ENCODE results near the gene NLK. TPM values are rescaled to one million over a fixed set of nuclear protein-coding genes. Genes with fewer than 3 reads are reported as not detected.

Gene NLK
- total and polyA plus RNA-seq, 7 experiments from 2014 or later, result 1.0 to 19.2 (median 16.5) TPM

GRCh38 chr17:28059675-28060074 is 17.2 kb downstream of the NLK start:
- ChIA-PET POLR2A (interaction anchor here (1.0 to 1.5 kb wide), 2 partner anchors 12 to 16 kb away, joined by 3 to 4 read pairs; no protein-coding TSS in a partner anchor), CTCF (no interaction called here)
- Mint-ChIP-seq H3K4me1 (peaks cover 17 to 57% (median 47%) of the 10 kb centered on the region in 7 donors), H3K27ac (no peak overlapping the region), H3K27me3 (no peaks in the 10 kb centered on the region), H3K36me3 (peaks cover 0 to 14% (median 0%) of the 10 kb centered on the region in 5 donors), H3K4me3 (no peak overlapping the region), H3K9me3 (no peaks in the 10 kb centered on the region)
- H3K27ac ChIP-seq (ENCODE audit: low read depth, low read length), result no peak overlapping the region
- H3K36me3 ChIP-seq (ENCODE audit: control insufficient read depth in 2 of 3, insufficient read depth in 3 of 3, low read length in 3 of 3), result no peaks in the 10 kb centered on the region
- intact Hi-C loops (cut with micrococcal nuclease), result no loop called here
- no peak overlapping the region for H3K4me3 ChIP-seq (ENCODE audit: low read length)
- peaks cover 0 to 5% of the 10 kb centered on the region in 2 donors for H3K4me1 ChIP-seq (ENCODE audit: control insufficient read depth in 2 of 2, insufficient read depth in 2 of 2, low read length in 2 of 2)
- ATAC-seq (no peak), DNase-seq (no peak)
- no peaks in the 10 kb centered on the region for H3K27me3 ChIP-seq (ENCODE audit: control insufficient read depth in 2 of 2, insufficient read depth in 2 of 2, low read length in 2 of 2)
- H3K9me3 ChIP-seq (ENCODE audit: control insufficient read depth in 2 of 3, low read length in 3 of 3), result no peaks in the 10 kb centered on the region

DNA sequence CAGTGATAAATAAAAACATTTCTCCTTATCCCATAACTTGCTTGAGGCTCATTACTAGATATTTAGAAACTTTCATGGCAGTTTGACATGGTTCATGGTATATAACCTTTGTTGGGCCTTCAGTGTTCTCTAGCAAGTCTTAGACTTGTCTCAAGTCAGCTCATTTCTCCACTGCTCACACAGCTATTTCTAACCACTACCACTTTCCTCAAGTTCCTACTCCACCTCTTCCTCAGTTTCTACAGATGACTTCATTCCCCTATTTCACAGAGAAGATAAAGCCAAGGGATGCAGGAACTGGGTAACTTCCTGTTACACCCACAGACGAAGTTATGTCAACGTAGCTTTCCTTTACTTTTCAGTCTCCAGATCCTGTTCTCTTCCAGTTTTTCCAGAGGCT is 23.2 kb downstream of the NLK start:
- POLR2A ChIA-PET, result interaction anchor here (0.7 kb wide), 1 partner anchor 18 kb away, joined by 5 read pairs; no protein-coding TSS in a partner anchor
- no peak for DNase-seq
- Histone ChIP-seq H3K4me1 (ENCODE audit: control insufficient read depth in 2 of 2, insufficient read depth in 2 of 2, low read length in 2 of 2) (no peaks in the 10 kb centered on the region), H3K27ac (ENCODE audit: low read depth, low read length) (no peak overlapping the region), H3K27me3 (ENCODE audit: control insufficient read depth in 2 of 2, insufficient read depth in 2 of 2, low read length in 2 of 2) (no peaks in the 10 kb centered on the region), H3K36me3 (ENCODE audit: control insufficient read depth in 2 of 3, insufficient read depth in 3 of 3, low read length in 3 of 3) (no peaks in the 10 kb centered on the region), H3K4me3 (ENCODE audit: low read length) (no peak overlapping the region), H3K9me3 (ENCODE audit: control insufficient read depth in 2 of 3, low read length in 3 of 3) (no peaks in the 10 kb centered on the region)
- peaks cover 0 to 1% (median 0%) of the 10 kb centered on the region in 11 donors for H3K9me3 Mint-ChIP-seq
- no peak overlapping the region for H3K27ac Mint-ChIP-seq
- no peaks in the 10 kb centered on the region for H3K27me3 Mint-ChIP-seq
- intact Hi-C loops (cut with micrococcal nuclease), result no loop called here
- H3K4me1 Mint-ChIP-seq, result peaks cover 13 to 54% (median 43%) of the 10 kb centered on the region in 7 donors
- CTCF ChIA-PET, result interaction anchor here (1.8 kb wide), 1 partner anchor 12 kb away, joined by 6 read pairs; no protein-coding TSS in a partner anchor
- ATAC-seq, result no peak
- H3K4me3 Mint-ChIP-seq, result peak overlapping the region in 1 of 10 donors; percentile 10
- peaks cover 0 to 19% (median 10%) of the 10 kb centered on the region in 5 donors for H3K36me3 Mint-ChIP-seq

DNA sequence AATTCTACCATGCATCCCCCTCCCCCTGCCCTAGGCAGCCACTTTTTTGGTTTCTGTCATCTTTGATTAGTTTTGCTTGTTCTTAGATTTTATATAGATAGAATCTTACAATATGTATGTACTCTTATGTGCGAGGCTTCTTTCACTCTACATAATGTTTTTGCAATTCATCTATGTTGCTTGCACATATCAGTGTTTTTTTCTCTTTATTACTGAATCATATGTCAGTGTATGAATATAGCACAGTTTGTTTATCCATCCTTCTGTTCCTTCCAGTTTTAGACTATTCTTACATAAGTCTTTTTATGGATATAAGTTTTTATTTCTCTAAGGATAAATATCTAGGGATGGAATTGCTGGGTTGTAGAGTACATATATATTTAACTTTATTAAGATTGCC is 26.6 kb downstream of the NLK start:
- Histone ChIP-seq H3K4me3 (ENCODE audit: low read length) (no peak overlapping the region), H3K36me3 (ENCODE audit: control insufficient read depth in 2 of 3, insufficient read depth in 3 of 3, low read length in 3 of 3) (no peaks in the 10 kb centered on the region), H3K9me3 (ENCODE audit: control insufficient read depth in 2 of 3, low read length in 3 of 3) (no peaks in the 10 kb centered on the region), H3K4me1 (ENCODE audit: control insufficient read depth in 2 of 2, insufficient read depth in 2 of 2, low read length in 2 of 2) (peaks cover 0 to 13% of the 10 kb centered on the region in 2 donors), H3K27me3 (ENCODE audit: control insufficient read depth in 2 of 2, insufficient read depth in 2 of 2, low read length in 2 of 2) (no peaks in the 10 kb centered on the region), H3K27ac (ENCODE audit: low read depth, low read length) (no peak overlapping the region)
- ATAC-seq, result no peak
- Mint-ChIP-seq H3K36me3 (peaks cover 0 to 27% (median 17%) of the 10 kb centered on the region in 5 donors), H3K27me3 (no peaks in the 10 kb centered on the region), H3K9me3 (peaks cover 0 to 14% (median 4%) of the 10 kb centered on the region in 11 donors), H3K4me3 (no peak overlapping the region), H3K27ac (no peak overlapping the region), H3K4me1 (peaks cover 34 to 68% (median 54%) of the 10 kb centered on the region in 7 donors)
- intact Hi-C loops (cut with micrococcal nuclease), result no loop called here
- POLR2A ChIA-PET, result no interaction called here
- CTCF ChIA-PET, result no interaction called here
- no peak for DNase-seq

GRCh38 chr17:28071179-28071578 is 28.7 kb downstream of the NLK start:
- H3K4me3 Mint-ChIP-seq, result peak overlapping the region in 4 of 10 donors; percentile 7 to 72 (median 35)
- H3K36me3 ChIP-seq (ENCODE audit: control insufficient read depth in 2 of 3, insufficient read depth in 3 of 3, low read length in 3 of 3), result no peaks in the 10 kb centered on the region
- DNase-seq (no peak), ATAC-seq (no peak)
- H3K9me3 Mint-ChIP-seq, result peaks cover 0 to 14% (median 4%) of the 10 kb centered on the region in 11 donors
- H3K36me3 Mint-ChIP-seq, result peaks cover 0 to 22% (median 17%) of the 10 kb centered on the region in 5 donors
- POLR2A ChIA-PET, result no interaction called here
- CTCF ChIA-PET, result interaction anchor here (0.8 kb wide), 1 partner anchor 13 kb away, joined by 3 read pairs; no protein-coding TSS in a partner anchor
- no peaks in the 10 kb centered on the region for H3K9me3 ChIP-seq (ENCODE audit: control insufficient read depth in 2 of 3, low read length in 3 of 3)
- H3K27me3 ChIP-seq (ENCODE audit: control insufficient read depth in 2 of 2, insufficient read depth in 2 of 2, low read length in 2 of 2), result no peaks in the 10 kb centered on the region
- intact Hi-C loops (cut with micrococcal nuclease), result loop anchor here in 1 of 2 donors (1.0 kb wide), 1 partner anchor 30 kb away; no protein-coding TSS in a partner anchor
- peak overlapping the region in 6 of 9 donors; percentile 33 to 94 (median 74) for H3K27ac Mint-ChIP-seq
- H3K27ac ChIP-seq (ENCODE audit: low read depth, low read length), result no peak overlapping the region
- H3K27me3 Mint-ChIP-seq, result no peaks in the 10 kb centered on the region
- peaks cover 30 to 68% (median 59%) of the 10 kb centered on the region in 7 donors for H3K4me1 Mint-ChIP-seq
- no peak overlapping the region for H3K4me3 ChIP-seq (ENCODE audit: low read length)
- H3K4me1 ChIP-seq (ENCODE audit: control insufficient read depth in 2 of 2, insufficient read depth in 2 of 2, low read length in 2 of 2), result peaks cover 7 to 13% of the 10 kb centered on the region in 2 donors

- no peaks in the 10 kb centered on the region for H3K27me3 ChIP-seq (ENCODE audit: control insufficient read depth in 2 of 2, insufficient read depth in 2 of 2, low read length in 2 of 2)
- intact Hi-C loops (cut with micrococcal nuclease), result loop anchor here in 1 of 2 donors (1.0 kb wide), 1 partner anchor 31 kb away; no protein-coding TSS in a partner anchor
- Mint-ChIP-seq H3K27me3 (no peaks in the 10 kb centered on the region), H3K4me3 (peak overlapping the region in 9 of 10 donors; percentile 5 to 73 (median 30)), H3K4me1 (peaks cover 34 to 75% (median 65%) of the 10 kb centered on the region in 7 donors), H3K9me3 (peaks cover 0 to 14% (median 4%) of the 10 kb centered on the region in 11 donors), H3K36me3 (peaks cover 0 to 22% (median 19%) of the 10 kb centered on the region in 5 donors), H3K27ac (peak overlapping the region; percentile 31 to 94 (median 76))
- H3K9me3 ChIP-seq (ENCODE audit: control insufficient read depth in 2 of 3, low read length in 3 of 3), result no peaks in the 10 kb centered on the region
- ATAC-seq, result peak; percentile 82
- peaks cover 8 to 19% of the 10 kb centered on the region in 2 donors for H3K4me1 ChIP-seq (ENCODE audit: control insufficient read depth in 2 of 2, insufficient read depth in 2 of 2, low read length in 2 of 2)
- ChIA-PET POLR2A (interaction anchor here (0.6 kb wide), 1 partner anchor 22 kb away, joined by 4 read pairs; no protein-coding TSS in a partner anchor), CTCF (no interaction called here)
- no peak overlapping the region for H3K27ac ChIP-seq (ENCODE audit: low read depth, low read length)
- H3K36me3 ChIP-seq (ENCODE audit: control insufficient read depth in 2 of 3, insufficient read depth in 3 of 3, low read length in 3 of 3), result no peaks in the 10 kb centered on the region
- peak in 7 of 9 donors; percentile 27 to 75 (median 60) for DNase-seq
- no peak overlapping the region for H3K4me3 ChIP-seq (ENCODE audit: low read length)
Observed at GRCh38 chr17:28071891-28072606, 29.6 kb downstream of the NLK start.

DNA sequence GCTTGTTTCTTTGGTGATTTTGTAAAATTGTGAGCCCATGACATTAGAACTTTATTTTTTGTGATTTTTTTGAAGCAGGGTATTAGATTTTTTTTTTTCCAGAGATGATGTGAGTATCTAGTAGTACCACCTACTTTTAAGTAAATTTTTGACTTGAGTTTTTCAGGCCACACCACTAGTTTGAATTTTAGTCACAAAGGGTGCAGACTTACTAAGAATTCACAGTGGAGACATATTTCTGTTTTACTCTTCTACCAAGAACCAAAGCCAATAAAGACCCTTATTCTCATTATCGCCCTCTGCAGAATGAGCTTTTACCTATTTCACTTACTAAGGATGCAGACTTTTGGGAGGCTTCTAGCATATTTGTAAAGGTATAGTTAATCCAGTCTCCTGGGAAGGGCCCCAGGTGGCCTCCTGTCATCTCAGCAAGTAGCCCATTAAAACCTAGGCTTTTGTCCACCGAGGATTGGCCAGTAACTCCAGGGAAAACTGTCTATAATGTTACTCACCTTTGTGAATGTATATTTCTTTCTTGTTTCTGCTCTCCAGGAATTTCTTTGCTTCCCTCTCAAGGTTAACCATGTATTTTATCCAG is 30.6 kb downstream of the NLK start:
- no peak for DNase-seq
- H3K4me3 Mint-ChIP-seq, result peak overlapping the region in 1 of 10 donors; percentile 60
- Histone ChIP-seq H3K27ac (ENCODE audit: low read depth, low read length) (no peak overlapping the region), H3K27me3 (ENCODE audit: control insufficient read depth in 2 of 2, insufficient read depth in 2 of 2, low read length in 2 of 2) (no peaks in the 10 kb centered on the region), H3K4me3 (ENCODE audit: low read length) (no peak overlapping the region), H3K36me3 (ENCODE audit: control insufficient read depth in 2 of 3, insufficient read depth in 3 of 3, low read length in 3 of 3) (no peaks in the 10 kb centered on the region), H3K9me3 (ENCODE audit: control insufficient read depth in 2 of 3, low read length in 3 of 3) (no peaks in the 10 kb centered on the region), H3K4me1 (ENCODE audit: control insufficient read depth in 2 of 2, insufficient read depth in 2 of 2, low read length in 2 of 2) (peaks cover 8 to 19% of the 10 kb centered on the region in 2 donors)
- ChIA-PET POLR2A (no interaction called here), CTCF (interaction anchor here (0.8 kb wide), 1 partner anchor 20 kb away, joined by 3 read pairs; no protein-coding TSS in a partner anchor)
- H3K27ac Mint-ChIP-seq, result peak overlapping the region in 4 of 9 donors; percentile 33 to 88 (median 65)
- H3K36me3 Mint-ChIP-seq, result peaks cover 0 to 24% (median 19%) of the 10 kb centered on the region in 5 donors
- H3K4me1 Mint-ChIP-seq, result peaks cover 32 to 70% (median 61%) of the 10 kb centered on the region in 7 donors
- no peak for ATAC-seq
- intact Hi-C loops (cut with micrococcal nuclease), result no loop called here
- H3K9me3 Mint-ChIP-seq, result peaks cover 0 to 14% (median 4%) of the 10 kb centered on the region in 11 donors
- no peaks in the 10 kb centered on the region for H3K27me3 Mint-ChIP-seq

Measured in naive thymus-derived CD4-positive, alpha-beta T cell (primary cell).